Right lobe of liver (tissue), 4 donors: ENCODE data around the gene KRT26.

ENCODE experiments used
- CTCF ChIP-seq, 4 donors: fragments of 200-600 bp in 3 of 4; fragments of 450-650 bp in 1 of 4; IDR thresholded peaks; one replicate each; pipeline versions ENCODE4 v1.5.1 to v1.8.0; 2016 to 2022; ENCODE audit warnings: antibody characterized with exemption in 4 of 4, mild to moderate bottlenecking in 2 of 4
- POLR2A ChIP-seq: fragments of 450-650 bp; IDR thresholded peaks from one replicate; pipeline ENCODE4 v1.6.1; 2017; ENCODE audit warnings: antibody characterized with exemption, mild to moderate bottlenecking
- donor health status: DM: no; HTN: no; CAD: no.
- donor health status: DM: no; HTN: no; CAD: no.
- donor health status: DM: no; HTN: yes; CAD: no.

GRCh38 chr17:40718930-40719329 is 53.1 kb downstream of the KRT26 start:
- TF ChIP-seq CTCF (IDR thresholded peaks at IDR 0.05) = no peak
- TF ChIP-seq POLR2A = no peak
